HepG2 (cell line): Measurements from ENCODE around the gene MALRD1.

Source experiments
- KAT2B ChIP-seq: fragments of 150-350 bp; IDR thresholded peaks from 2 replicates; pipeline ENCODE4 v1.6.1; 2014; ENCODE audit warnings: low read depth, low read length, borderline replicate concordance
- NFYC ChIP-seq: IDR thresholded peaks from 2 replicates; pipeline ENCODE4 v1.6.1; 2016; ENCODE audit warnings: missing genetic modification reagents, missing compliant biosample characterization
- SMC3 ChIP-seq: IDR thresholded peaks from 2 replicates; pipeline ENCODE4 v1.6.1; 2011; ENCODE audit warnings: low read length, improper control_type of control experiment
- TGIF2 ChIP-seq: IDR thresholded peaks from 2 replicates; pipeline ENCODE4 v1.6.1; 2016; ENCODE audit warnings: control low read depth, missing compliant biosample characterization
- XBP1 ChIP-seq: sonication (generic); formaldehyde crosslinking; IDR thresholded peaks from 2 replicates; pipeline ENCODE4 v1.5.0; 2020; ENCODE audit warnings: missing genetic modification reagents
- YY1 ChIP-seq: IDR thresholded peaks from 2 replicates; pipeline ENCODE4 v1.6.1; 2011; ENCODE audit warnings: low read length, low read depth, moderate library complexity, mild to moderate bottlenecking; ENCODE audit not compliant: insufficient read depth, insufficient replicate concordance
- ZBTB21 ChIP-seq: sonication (generic); formaldehyde crosslinking; IDR thresholded peaks from 2 replicates; pipeline ENCODE4 v1.4.0; 2020; ENCODE audit warnings: missing genetic modification reagents
- ZFX ChIP-seq: sonication (generic); formaldehyde crosslinking; IDR thresholded peaks from 2 replicates; pipeline ENCODE4 v1.4.0; 2020; ENCODE audit warnings: mild to moderate bottlenecking, low read depth, missing genetic modification reagents, moderate library complexity
- ZNF121 ChIP-seq: sonication (generic); formaldehyde crosslinking; IDR thresholded peaks from 2 replicates; pipeline ENCODE4 v1.5.0; 2020; ENCODE audit warnings: mild to moderate bottlenecking, missing genetic modification reagents
- ZNF329 ChIP-seq: sonication (generic); formaldehyde crosslinking; IDR thresholded peaks from 2 replicates; pipeline ENCODE4 v1.9.0; 2021; ENCODE audit warnings: low read depth, mild to moderate bottlenecking, missing genetic modification reagents
- ZNF644 ChIP-seq: IDR thresholded peaks from 2 replicates; pipeline ENCODE4 v1.6.1; 2016; ENCODE audit warnings: low read depth
- ZNF660 ChIP-seq: sonication (generic); formaldehyde crosslinking; IDR thresholded peaks from 2 replicates; pipeline ENCODE4 v1.5.1; 2020; ENCODE audit warnings: mild to moderate bottlenecking, low read depth, missing genetic modification reagents, borderline replicate concordance
- TF ChIP-seq, protein P1 (sequence below): sonication (generic); IDR thresholded peaks from 2 replicates; pipeline ENCODE4 v1.6.1; 2016; ENCODE audit warnings: low read depth, borderline replicate concordance
- TF ChIP-seq, protein P2 (sequence below): sonication (generic); formaldehyde crosslinking; IDR thresholded peaks from 2 replicates; pipeline ENCODE4 v1.8.0; 2022; ENCODE audit warnings: missing genetic modification reagents, mild to moderate bottlenecking, borderline replicate concordance

DNA sequence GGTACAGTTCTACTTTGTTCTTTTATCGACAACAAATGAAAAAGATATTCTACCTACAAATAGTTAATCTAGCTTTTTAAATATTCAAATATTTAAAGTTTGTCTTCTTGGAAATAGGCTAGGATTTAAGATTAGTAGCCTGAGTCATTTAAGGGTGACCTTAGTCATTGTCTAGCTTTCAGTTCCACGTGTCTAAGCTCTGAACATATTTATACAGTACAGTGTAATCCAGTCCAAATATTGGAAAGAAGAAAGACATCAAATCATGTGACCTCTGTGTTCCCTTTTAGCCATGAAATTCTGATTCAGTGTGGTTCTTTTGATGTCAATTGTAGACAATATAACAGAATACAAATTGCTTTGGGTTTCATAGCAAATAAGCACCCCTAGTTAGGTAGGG is 121.1 kb downstream of the MALRD1 start:
- TF ChIP-seq XBP1 (CRISPR knock-in tag) (no peak), ZNF660 (CRISPR knock-in tag) (no peak), KAT2B (no peak), ZFX (CRISPR knock-in tag) (no peak), SMC3 (no peak), ZNF121 (CRISPR knock-in tag) (no peak), ZNF329 (CRISPR knock-in tag) (no peak), TGIF2 (CRISPR knock-in tag) (no peak), ZBTB21 (CRISPR knock-in tag) (no peak), NFYC (CRISPR knock-in tag) (no peak), ZNF644 (CRISPR knock-in tag) (no peak), YY1 (no peak)
- TF ChIP-seq, protein P1, sequence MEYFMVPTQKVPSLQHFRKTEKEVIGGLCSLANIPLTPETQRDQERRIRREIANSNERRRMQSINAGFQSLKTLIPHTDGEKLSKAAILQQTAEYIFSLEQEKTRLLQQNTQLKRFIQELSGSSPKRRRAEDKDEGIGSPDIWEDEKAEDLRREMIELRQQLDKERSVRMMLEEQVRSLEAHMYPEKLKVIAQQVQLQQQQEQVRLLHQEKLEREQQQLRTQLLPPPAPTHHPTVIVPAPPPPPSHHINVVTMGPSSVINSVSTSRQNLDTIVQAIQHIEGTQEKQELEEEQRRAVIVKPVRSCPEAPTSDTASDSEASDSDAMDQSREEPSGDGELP: no peak
- TF ChIP-seq, protein P2, sequence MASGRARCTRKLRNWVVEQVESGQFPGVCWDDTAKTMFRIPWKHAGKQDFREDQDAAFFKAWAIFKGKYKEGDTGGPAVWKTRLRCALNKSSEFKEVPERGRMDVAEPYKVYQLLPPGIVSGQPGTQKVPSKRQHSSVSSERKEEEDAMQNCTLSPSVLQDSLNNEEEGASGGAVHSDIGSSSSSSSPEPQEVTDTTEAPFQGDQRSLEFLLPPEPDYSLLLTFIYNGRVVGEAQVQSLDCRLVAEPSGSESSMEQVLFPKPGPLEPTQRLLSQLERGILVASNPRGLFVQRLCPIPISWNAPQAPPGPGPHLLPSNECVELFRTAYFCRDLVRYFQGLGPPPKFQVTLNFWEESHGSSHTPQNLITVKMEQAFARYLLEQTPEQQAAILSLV (CRISPR knock-in tag): no peak
